GM10266 (cell line): ENCODE results near the gene TFF1.

ENCODE experiments used
- DNase-seq: peaks from one replicate; pipeline ENCODE4 v3.0.0; 2012; ENCODE audit errors: extremely low spot score
- TF ChIP-seq, protein P1 (sequence below): IDR thresholded peaks from 2 replicates; pipeline ENCODE4 v1.5.1; 2012; ENCODE audit warnings: mild to moderate bottlenecking, low read depth; ENCODE audit not compliant: control insufficient read depth, insufficient read depth; ENCODE audit errors: missing control alignments

TFF1 gene

DNA sequence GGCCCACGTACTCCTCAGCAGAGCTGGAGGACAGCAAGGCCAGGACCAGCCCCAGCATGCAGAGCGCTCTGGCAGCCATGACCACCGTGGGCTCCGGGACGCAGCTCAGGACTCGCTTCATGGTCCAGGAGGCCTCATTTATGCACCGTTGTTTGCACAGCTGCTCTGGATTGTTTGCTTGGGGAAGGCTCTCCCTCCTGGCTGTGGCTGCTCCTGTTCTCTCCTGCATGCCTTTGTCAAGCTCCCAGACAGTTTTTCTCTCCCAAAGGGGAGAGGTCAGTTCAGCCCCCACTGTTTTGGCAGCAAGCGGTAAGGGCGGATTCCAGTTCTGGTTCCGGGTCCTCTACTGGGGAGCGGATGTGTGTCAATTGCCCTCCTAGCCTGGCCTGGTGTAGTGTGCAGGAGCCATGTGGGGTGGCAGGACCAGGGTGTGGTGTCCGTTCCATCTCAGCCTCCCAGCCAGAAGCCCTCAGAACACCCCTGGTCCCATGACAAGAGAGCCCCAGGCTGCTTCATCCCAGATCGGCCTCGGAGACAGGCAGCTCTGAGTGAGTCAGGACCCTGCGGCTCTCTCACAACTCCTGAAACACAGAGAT is 50.9 kb downstream of the TFF1 start, which contains the start of gene TFF3:
TSS of gene TFF3 (minus strand) at position 114 of the 596 bp plus-strand sequence. CDS start at position 79, 35 bp downstream.
- DNase-seq, result no peak
- TF ChIP-seq, protein P1, sequence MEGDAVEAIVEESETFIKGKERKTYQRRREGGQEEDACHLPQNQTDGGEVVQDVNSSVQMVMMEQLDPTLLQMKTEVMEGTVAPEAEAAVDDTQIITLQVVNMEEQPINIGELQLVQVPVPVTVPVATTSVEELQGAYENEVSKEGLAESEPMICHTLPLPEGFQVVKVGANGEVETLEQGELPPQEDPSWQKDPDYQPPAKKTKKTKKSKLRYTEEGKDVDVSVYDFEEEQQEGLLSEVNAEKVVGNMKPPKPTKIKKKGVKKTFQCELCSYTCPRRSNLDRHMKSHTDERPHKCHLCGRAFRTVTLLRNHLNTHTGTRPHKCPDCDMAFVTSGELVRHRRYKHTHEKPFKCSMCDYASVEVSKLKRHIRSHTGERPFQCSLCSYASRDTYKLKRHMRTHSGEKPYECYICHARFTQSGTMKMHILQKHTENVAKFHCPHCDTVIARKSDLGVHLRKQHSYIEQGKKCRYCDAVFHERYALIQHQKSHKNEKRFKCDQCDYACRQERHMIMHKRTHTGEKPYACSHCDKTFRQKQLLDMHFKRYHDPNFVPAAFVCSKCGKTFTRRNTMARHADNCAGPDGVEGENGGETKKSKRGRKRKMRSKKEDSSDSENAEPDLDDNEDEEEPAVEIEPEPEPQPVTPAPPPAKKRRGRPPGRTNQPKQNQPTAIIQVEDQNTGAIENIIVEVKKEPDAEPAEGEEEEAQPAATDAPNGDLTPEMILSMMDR, result no peak

DNA sequence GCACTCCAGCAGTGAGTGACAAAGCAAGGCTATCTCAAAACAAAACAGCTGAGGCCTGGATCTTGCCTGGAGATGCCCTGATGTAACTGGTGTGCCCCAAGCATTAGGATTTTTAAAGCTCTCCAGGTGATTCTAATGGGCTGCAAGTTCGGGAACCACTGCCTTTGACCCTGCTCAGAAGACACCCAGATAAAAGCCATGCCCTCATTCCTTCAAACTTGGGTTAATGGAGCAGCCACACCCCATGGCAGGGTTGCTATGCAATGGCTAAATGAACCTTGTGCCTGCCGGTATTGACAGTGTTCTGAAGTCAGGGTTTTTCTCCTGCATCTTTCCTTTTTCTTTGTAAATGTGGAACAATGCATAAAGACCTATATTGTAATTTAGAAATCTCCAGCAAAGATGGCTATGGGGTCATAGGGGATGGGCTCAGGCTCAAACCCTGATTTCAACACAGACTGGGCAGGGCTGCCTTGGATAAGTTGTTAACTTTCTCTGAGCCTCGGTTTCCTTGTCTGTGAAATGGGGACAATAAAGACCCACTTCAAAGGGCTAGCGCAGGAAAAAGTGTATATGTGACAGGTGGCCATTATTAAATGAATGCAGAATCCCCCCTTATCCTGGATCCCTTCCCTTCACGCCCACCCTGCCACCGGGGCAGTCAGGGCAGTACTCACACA is 51.6 kb downstream of the TFF1 start:
- no peak for DNase-seq
- TF ChIP-seq, protein P1, result no peak

DNA sequence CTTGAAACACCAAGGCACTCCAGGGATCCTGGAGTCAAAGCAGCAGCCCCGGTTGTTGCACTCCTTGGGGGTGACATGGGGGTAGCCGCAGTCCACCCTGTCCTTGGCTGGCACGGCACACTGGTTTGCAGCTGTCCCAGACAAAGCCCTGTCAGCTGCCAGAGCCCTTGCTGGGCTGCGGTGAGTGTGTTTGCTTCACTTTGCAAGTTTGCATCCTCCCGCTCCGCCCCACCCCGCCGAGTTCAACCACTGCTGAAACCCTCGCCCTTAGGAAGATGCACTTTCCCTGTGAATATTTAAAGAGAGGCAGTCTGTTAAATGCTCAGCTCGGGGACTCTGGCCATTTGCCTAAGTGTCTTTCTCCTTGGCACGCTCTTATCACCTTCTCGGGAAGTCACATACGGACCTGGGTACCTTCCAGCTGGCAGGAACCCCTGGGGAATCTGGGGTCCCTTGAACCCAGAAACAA is 52.8 kb downstream of the TFF1 start:
- DNase-seq, result no peak
- TF ChIP-seq, protein P1, result no peak

DNA sequence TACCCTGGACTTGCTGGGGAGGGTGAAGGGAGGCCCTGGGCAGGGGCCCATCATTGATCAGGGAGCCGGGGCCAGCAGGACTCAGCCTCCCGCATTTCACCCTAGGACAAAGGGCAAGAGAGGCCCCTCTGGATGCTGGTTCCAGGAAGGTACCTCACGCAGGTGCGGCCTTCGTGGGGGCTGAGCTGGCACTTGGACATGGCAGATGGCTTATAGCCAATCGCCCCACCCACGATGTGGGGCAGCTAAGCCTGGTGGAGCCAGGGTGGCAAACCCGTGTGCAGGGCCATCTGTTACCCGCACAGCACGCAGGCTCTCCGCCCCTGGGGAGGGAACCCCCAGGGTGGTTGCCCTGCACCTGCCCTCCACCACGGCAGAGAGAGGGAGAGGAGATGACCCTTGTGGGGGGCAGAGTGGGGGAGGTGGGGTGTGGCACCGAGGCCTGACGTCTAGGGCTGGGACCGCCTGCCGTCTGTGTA is 53.7 kb downstream of the TFF1 start:
- TF ChIP-seq, protein P1, result no peak
- DNase-seq, result no peak
